ENCODE measurements around the gene LY6G6C.

LY6G6C gene, protein sequence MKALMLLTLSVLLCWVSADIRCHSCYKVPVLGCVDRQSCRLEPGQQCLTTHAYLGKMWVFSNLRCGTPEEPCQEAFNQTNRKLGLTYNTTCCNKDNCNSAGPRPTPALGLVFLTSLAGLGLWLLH

DNA sequence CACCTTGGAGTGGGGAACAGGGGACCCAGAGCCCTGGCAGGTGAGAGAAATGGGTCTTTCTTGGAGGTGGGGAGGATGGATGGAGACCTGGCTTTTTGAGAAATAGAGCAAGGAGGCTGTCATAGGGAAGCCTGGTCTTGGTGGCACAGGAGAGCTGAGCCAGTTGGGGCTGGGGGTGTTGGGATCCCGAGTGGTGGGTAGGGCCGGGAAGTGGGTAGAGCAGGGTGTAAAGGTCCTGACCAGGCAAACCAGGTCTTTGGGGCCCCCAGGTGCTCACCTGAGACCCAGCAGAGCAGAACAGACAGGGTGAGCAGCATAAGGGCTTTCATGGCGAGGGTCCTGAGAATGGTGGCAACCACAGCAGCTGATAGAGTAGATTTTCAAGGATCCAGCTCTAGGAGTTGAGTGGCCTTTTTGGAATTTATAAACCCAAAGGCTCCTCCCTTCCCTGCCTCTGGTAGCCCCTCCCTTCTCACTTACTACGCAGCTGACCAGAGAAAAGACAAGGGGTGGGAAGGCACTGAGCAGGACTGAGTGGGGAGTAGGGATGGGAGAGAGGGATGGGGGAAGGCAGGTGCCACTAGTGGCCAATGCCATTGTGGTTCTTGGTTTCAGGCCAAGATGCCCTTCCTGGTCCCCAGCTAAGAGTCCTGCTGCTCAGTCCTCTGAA is at the start of gene LY6G6C:
Gene LY6G6C, minus strand, starts transcription at position 396 of the 670 bp plus-strand sequence. Its CDS starts 67 bp downstream, at position 329.
- no peak for DNase-seq

DNA sequence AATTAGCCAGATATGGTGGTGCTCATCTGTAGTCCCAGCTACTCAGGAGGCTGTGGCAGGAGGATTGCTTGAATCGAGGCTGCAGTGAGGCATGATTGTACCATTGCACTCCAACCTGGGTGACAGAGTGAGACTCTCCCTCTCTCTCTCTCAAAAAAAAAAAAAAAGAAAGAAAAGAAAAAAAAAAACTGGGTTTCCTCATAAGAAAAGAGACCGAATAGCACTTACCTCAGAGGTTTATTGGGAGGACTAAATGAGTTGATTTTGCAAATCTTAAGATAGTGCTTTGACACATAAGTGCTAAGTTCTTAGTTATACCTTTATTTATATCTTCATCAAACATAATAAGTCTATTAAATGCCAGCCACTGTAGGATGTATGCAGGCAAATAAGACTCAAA is 49.3 kb upstream of the LY6G6C start:
- no peak for DNase-seq

DNA sequence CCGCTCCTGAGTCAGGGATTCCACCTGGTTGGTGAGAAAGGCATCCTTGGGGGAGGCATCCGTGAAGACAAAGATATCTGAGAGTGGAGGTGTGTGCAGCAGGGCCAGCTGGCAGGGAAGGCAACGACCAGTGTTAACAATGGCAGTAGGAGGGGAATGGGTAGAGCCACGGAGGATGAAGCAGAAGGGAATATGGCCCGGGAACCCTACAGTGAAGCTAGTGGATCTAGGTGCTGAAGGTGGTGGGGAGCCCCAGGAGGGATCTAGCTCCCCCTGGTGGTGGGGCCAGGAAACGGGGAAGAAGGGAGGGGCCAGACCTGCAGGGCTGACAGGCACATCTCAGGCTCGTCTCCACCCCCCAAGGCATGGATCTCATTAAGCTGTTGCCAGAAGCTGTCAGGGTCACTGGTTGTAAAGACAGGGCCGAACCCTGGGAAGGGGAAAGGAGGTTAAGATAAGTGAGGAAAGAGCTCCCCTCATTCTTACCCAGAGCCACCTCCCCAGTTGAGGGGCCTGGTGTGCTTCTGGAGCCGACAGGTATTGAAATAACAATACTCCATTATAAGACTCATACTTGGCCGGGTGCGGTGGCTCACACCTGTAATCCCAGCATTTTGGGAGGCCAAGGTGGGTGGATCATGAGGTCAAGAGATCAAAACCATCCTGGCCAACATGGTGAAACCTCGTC is 48.3 kb upstream of the LY6G6C start:
- no peak for DNase-seq

DNA sequence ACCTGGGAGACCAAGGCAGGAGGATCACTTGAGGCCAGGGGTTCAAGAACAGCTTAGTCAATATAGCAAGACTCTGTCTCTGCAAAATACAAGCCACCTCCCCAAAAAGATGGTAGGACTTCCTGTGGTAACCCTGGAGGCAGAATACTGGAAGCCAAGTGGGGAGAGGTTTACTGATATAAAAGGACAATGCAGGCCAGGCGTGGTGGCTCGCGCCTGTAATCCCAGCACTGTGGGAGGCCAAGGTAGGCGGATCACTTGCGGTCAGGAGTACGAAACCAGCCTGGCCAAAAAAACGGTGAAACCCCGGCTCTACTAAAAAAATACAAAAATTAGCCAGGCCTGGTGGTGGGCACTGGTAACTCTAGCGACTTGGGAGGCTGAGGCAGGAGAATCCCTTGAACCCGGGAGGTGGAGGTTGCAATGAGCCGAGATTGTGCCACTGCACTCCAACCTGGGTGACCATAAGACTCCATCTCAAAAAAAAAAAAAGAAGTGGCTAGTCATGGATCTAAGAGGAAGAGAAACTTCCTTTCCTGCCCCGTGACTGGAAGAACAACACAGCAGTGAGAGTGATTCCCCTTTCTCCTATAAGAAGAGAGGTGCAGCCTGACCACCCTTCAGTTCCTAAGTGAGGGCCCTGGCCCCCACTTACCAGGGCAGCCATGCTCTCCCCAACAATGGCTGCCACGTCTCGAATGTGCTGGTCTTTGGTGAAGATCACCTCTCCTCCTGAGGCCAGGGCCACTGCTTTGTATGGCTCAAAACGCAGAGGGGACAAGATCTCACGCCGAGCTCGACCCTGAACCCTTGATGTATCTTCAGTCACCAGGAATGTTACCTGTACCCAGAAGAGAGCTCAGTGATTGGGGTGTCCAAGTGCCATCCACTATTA is 47.1 kb upstream of the LY6G6C start:
- DNase-seq, result no peak

DNA sequence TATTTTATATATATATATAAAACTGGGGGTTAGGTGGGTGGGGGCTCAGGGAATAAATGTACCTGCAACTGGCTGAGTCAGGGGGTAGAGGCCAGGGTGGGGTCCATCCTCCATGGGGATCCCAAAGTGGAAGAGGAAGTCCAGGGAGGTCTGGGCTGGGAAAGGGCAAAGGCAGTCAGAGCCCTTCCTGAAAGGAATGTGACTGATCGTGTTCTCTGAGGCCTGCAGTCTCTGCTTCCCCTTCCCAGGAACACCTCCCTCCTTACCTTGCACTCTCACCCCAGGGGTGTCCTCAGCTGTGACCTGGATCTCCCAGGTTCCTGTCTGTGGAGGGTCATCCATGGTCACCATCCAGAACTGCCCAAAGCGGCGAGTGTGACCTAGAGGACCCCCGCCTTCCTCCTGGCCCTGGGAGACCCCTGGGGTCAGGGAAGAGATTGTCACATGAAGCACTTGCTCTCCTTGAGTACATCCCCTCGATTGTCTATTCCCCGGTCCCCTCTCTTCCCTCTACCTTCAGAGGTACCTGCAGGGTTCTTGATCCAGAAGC is 45.6 kb upstream of the LY6G6C start:
- DNase-seq, result no peak

DNA sequence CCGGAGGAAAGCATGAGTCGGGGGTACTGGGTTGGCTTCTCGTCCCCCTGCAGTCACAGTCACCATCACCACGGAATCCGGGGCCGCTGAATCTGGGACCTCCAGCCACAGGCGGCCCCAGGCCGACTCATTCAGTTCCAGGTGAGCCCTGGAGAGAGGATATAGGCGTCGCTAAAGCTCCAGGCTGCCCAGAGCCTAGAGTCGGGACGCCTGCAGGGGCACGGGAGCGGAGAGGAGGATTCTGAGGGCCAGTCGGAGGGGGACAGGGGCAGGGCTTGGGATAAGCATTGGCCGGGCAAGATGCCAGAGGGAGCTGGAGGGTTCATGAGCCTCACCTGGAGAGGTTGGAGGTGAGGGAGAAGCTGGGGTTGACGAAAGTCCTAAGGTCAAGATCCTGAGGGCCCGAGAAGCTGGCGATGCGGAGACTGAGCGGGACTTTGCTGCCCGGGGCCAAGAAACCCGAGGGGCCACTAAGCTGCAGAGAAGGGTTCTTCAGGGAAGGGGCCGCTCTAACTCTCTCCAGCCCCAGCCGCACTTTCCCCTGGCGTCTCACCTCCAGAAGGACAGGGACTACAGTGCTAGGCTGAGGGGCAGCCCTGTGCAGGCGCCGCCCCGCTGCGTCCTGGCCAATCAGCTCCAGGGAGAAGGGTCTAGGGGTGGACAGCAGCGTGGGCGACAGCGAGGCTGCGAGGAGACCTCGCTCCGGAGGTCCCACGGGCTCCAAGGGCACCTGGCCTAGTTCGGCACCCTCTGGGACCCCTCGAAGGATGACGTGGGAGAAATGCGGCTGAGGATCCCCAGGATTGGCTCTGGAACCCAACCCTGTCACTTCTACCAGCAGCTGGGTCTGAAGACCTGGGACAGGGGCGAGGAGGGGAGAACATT is 44.6 kb upstream of the LY6G6C start:
- no peak for DNase-seq

DNA sequence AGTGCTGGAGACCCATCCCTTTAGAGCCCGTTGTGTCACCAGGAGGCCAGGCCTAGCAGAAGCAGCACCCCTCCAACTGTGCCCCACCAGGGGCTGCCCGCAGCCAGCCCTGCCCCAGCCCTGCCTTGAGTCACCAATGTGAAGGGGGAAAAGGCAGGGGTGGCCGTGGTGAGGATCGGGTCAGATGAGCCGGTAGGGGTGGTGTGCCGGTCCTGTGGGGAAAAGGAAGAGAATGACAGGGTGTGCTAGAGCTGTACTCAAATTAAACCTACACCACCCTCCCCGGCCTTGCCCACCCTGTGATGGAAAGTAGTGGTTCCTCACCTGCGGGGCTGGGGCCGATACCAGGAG is 44.0 kb upstream of the LY6G6C start:
- no peak for DNase-seq

DNA sequence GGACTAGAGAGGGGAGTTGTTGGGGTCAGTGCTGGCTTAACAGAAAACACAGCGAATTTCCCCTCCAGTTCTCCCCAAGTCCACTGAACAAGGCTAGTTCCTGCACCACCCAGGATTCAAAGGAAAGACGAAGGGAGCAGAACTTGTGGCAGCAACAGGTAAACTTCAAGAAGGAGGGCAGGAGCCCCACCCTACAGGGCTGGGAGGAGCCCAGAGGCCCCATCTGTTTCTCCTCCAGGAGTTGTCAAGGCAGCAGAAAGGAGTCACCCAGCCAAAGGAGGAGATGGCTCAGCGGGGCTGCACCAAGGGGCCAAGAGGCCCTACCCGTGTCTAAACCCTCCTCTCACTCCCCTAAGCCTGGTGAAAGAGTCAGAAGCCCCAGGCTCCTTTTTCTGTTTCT is 42.7 kb upstream of the LY6G6C start:
- no peak for DNase-seq

DNA sequence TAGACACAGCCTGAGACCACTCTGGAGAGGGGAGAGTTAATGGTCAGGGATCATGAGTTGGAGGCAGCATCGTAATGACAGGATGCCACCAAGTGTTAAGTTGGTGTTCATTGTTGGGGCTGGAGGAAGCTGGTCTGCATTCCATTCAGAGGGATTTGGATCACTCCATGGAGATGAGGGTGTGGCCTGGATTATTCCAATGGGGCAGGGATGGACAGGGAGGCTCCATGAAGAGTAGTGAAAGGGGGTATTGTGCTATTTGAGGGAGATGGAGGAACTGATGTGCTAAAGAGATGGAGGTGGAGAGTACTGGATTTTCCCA is 42.0 kb upstream of the LY6G6C start:
- DNase-seq, result no peak

DNA sequence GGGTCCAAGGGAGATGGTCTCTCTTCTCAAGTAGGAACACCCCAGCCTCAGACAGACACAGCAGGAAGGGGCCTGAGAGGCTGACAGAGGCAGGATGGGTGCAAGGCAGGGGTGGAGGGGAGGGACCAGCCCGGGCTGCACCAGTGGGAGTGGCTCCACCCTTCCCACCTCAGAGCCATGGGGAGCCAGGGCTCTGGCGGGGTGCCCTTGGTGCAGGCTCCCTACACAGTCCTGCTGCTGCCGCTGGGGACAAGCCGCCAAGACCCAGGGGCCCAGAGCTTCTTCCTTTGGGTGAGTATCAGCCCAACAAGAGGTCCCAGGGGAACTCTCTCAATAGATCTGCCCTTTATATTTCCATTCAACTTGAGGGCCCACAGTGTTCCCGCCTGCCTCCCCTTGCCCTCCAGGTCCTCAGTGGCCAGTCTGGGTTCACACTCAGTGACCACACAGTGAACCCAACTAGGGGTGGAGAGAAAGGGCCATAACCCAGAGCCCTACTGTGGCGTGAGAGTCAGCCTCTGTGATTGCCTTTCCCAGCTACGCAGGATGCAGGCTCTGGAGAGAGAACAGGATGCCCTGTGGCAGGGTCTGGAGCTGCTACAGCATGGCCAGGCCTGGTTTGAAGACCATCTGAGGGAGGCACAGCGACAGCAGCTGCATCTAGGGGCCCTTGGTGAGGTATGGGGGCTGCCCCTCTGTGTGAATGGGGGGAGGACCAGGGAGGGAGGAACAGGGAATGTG is 41.5 kb upstream of the LY6G6C start:
- no peak for DNase-seq

DNA sequence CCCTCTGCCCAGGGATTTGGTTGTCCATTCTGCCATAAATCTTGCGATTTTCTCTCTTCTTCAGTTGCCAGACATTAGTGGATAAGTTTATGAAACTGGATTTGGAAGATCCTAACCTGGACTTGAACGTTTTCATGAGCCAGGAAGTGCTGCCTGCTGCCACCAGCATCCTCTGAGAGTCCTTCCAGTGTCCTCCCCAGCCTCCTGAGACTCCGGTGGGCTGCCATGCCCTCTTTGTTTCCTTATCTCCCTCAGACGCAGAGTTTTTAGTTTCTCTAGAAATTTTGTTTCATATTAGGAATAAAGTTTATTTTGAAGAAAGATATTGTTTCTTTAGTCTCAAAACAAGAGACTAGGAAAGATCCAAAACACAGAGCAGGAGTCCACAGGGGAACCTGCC is 40.8 kb upstream of the LY6G6C start, which contains the start of gene SAPCD1:
Gene SAPCD1, plus strand, starts transcription at position 301 of the 400 bp plus-strand sequence. CDS start 399 bp downstream, outside the sequence.
- DNase-seq, result no peak

DNA sequence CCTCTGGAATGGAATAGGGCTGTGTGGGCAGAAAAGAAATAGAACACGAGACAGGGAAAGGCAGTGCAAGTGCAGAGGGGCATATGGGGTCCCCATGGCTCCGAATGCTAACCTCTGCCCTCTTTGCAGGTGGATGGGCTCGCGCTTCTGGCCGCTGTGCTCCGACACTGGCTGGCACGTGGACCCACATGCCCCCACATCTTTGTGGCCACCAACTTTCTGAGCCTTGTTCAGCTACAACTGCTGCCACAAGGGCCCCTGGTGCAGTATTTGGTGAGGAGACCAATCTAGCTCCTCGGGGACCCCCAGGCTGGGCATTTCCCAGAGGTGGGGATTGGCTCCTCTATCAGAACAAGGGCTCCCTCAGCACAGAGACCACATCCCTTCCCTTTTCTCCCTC is 39.8 kb upstream of the LY6G6C start:
- DNase-seq, result no peak

DNA sequence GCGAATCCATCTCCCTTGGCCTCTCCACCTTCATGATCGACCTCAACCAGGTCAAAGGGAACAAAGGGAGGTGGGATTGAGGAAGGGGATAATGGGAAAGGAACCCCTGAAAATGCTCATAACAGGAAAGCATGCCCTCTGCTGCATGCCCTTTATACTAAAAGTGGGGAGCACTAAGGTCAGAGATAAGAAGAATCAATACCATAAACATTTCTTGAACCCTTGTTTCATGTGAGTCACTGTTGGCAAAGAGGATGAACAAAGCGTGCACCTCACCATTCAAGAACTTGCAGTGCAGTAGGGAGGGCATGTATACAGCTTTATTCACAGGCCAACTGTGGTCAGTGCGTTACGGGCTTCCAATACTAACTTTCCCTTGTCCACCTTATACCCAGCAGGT is 39.2 kb upstream of the LY6G6C start:
- DNase-seq, result no peak

DNA sequence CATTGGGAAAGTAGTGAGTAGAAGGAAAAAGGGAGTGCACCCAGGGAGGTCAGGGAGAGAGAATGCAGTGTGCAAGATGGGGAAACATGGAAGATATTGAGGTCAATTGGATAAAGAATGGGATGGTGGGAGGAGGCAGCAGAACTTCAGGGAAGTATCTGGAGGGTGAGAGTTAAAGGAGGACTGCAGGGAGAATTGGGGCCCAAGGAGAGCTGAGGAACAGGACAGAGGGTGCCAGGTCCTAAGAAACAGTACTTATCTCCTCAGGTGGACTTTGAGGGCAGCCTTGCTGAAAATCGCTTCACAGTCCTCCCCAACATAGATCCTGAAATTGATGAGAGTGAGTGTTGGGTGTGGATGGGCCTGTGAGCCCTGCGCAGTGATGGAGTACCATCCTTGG is 36.7 kb upstream of the LY6G6C start:
- DNase-seq, result no peak

DNA sequence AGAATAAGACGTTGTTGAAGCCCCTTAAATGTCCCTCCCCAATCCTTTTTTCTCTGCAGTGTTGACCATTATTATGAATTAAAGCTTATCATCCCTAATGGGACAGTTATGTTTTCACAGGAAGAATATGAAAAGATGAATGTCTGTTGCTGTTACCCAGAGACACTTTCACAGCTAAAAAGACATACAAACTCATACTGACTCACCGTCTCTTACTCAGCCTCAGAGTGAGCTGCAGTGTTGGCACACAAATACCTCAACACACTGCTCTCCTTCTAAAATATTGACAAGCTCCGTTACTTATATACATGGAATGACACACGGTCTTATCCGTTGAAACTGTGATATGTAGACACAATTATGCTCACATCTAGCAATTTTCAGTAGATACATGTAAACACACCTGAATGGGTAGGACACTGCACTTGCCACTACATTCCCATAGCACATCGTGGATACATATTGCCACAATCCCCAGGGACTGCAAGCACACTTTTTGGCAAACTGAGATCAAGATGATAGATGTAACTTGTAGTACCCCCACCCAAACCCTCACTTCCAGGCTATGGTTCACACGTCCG is 31.3 kb upstream of the LY6G6C start:
- DNase-seq, result no peak

DNA sequence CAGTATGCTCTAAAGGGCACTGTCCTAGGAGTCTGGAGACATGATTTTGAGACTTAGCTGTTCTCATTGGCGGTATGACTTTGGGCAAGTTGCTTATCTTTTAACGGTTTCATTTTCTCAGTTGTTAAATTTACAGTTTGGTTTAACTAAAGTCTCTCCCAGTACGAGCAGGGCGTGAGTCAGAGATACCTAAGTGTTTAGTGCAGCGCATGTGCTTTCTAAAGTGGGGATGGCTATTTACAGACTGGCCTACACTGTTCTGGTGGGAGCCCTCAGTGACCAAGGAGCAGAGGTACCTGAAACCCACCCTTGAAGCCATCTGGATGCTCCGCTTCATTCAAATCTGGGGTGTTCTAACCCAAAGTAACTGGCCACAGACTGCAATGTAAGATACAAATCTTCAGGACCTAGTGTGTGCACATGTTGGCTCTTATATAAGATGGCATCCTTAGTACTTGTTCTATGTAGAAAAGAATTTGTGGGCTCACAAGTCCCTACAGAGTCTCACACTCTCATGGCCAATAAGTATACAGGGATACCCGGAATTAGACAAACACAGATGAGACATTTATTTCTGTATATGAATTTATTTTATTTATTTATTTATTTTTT is 29.0 kb upstream of the LY6G6C start:
- DNase-seq, result no peak

DNA sequence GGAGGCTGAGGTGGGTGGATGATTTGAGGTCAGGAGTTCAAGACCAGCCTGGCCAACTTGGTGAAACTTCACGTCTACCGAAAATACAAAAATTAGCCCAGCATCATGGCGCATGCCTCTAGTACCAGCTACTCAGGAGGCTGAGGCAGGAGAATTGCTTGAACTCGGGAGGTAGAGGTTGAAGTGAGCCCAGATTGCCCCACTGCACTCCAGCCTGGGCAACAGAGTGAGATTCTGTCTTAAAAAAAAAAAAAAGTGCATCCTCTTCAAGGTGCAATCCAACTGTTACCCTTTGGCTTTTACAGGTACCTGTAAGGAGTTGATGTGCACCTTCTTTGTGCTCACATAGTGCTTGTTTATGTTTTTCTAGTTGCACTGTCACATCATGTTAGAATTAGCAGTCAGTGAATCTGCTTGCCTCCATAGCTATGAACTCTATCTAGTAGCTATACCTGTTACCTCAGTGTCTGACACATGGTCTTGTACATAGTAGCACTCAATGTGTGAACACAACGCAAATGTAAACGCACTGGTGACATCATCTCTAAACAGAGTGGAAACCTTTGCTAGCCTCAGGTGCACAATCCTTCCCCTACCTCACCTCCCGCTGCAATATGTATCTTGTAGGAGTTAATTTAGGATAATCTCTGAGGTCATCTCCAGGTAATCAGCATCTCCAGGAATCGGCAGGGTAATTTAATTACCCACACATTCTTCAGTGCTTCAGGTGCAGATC is 27.9 kb upstream of the LY6G6C start:
- no peak for DNase-seq

DNA sequence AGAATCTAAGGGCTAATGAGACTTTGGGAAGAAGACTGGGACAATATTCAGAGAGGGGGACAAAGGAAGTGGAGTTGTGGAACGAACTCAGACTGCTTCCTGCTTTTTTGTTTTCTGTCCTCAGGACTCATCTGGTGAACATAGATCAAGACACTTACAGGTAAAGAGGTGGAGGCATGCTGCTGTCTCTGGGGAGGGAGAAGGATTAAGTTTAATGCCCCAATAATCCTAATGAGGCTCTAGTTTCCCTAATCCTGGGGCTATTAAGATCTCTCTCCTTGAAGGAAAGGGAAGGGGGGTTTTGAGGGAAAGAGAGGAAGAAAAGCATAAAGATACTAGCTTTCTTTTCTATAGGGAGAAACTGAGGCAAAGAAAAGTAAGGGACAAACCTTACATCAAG is 22.9 kb upstream of the LY6G6C start:
- no peak for DNase-seq

DNA sequence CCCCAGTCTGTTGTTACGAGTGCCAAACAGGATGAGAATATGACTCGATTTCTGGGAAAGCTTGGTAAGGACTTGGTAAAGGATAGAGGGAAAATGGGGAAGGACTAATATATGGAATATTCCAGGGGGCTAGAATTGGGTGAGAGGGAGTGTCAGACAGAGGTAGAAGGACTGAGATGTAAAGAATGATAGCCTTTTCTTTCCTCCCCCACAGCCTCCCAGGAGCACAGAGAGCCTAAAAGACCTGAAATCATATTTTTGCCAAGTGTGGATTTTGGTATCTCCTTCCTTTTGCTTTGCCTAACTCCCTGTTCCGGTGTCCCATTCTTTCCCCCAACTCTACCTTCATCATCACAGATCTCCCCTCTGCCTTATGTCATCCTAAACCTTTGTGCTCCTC is 21.3 kb upstream of the LY6G6C start:
- no peak for DNase-seq

DNA sequence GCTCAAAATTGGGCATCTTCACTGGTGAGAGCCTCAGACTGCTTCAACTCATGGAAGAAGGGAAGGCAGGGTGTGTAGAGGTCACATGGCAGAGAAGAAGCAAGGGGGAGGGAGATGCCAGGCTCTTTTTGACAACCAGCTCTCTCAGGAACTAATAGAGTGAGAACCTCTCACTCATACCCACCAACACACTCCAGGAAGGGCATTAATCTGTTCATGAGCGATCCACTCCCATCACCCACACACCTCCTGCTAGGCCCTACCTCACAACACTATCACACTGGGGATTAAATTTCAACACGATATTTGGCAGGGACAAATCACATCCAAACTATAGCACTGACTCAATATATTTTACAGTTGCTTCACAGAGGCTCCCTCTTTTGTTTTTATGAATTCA is 20.3 kb upstream of the LY6G6C start:
- no peak for DNase-seq
